ENCODE results near the gene RSPO4. TPM values are rescaled to one million over a fixed set of nuclear protein-coding genes. Genes with fewer than 3 reads are reported as not detected.

Gene RSPO4
- total RNA-seq, 4 donors from 2014 or later: 0.27 to 4.8 (median 0.65) TPM

DNA sequence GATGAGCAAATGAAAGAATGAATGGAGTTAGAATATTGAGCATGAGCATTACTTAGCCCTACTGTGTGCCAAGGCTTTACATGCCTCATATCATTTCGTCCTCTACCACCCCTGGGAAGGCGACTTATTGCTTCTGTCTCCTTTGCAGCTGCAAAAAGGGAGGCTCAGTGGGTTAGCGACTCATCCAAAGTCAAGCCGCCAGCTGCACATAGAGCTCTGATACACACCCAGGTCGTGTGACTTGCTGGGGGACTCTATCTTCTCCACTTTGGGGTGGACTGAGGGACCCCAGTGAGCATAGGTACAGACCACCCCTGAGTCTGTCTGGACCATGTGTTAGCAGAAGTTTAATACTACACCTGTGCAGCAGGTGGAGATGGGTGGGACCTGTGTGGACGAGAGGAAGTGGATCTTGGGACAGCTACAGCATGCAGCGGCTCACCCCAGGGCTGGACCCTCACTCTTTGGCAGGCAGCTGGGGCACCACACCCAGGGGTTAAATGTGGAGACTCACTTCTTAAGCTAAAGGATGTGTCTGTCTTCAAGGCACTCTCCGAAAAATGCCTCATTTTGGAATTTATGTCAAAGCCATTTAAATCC is 49.8 kb downstream of the RSPO4 start:
- Histone ChIP-seq H3K36me3 (no peaks in the 10 kb centered on the region), H3K4me1 (peaks cover 7 to 8% of the 10 kb centered on the region in 2 donors), H3K27ac (no peak overlapping the region), H3K4me3 (replicated peaks in 1 of 3) (no peak overlapping the region), H3K27me3 (no peaks in the 10 kb centered on the region), H3K9me3 (no peaks in the 10 kb centered on the region)
- WGBS, 2 donors: 87 to 89% methylated on average over 8 of the region's 8 CpGs
- intact Hi-C loops (cut with DNase I): loop anchor here (5.0 kb wide), 1 partner anchor 65 kb away; no protein-coding TSS in a partner anchor
- no peak for DNase-seq
- TF ChIP-seq POLR2A (IDR thresholded peaks at IDR 0.05): no peak
- no peak for TF ChIP-seq CTCF (IDR thresholded peaks at IDR 0.05)

GRCh38 chr20:951384-952169 is 50.5 kb downstream of the RSPO4 start:
- H3K4me1 ChIP-seq: peaks cover 1 to 4% of the 10 kb centered on the region in 2 donors
- no peaks in the 10 kb centered on the region for H3K9me3 ChIP-seq
- no peak overlapping the region for H3K4me3 ChIP-seq (replicated peaks in 1 of 3)
- WGBS, 2 donors: 86 to 87% methylated on average over 21 of the region's 21 CpGs
- H3K27me3 ChIP-seq: no peaks in the 10 kb centered on the region
- DNase-seq: no peak
- no peaks in the 10 kb centered on the region for H3K36me3 ChIP-seq
- H3K27ac ChIP-seq: no peak overlapping the region
- no peak for TF ChIP-seq POLR2A (IDR thresholded peaks at IDR 0.05)
- no peak for TF ChIP-seq CTCF (IDR thresholded peaks at IDR 0.05)
- intact Hi-C loops (cut with DNase I): loop anchor here (5.0 kb wide), 1 partner anchor 64 kb away; no protein-coding TSS in a partner anchor

GRCh38 chr20:949717-950116 is 52.4 kb downstream of the RSPO4 start:
- TF ChIP-seq POLR2A (IDR thresholded peaks at IDR 0.05) (no peak), CTCF (IDR thresholded peaks at IDR 0.05) (no peak)
- WGBS, 2 donors: 93 to 95% methylated on average over 6 to 7 of the region's 7 CpGs
- Histone ChIP-seq H3K27ac (no peak overlapping the region), H3K4me1 (no peaks in the 10 kb centered on the region), H3K9me3 (no peaks in the 10 kb centered on the region), H3K27me3 (no peaks in the 10 kb centered on the region), H3K4me3 (replicated peaks in 1 of 3) (no peak overlapping the region), H3K36me3 (no peaks in the 10 kb centered on the region)
- intact Hi-C loops (cut with DNase I): loop anchor here (5.0 kb wide), 1 partner anchor 62 kb away; no protein-coding TSS in a partner anchor
- DNase-seq: no peak

- Histone ChIP-seq H3K4me1 (no peaks in the 10 kb centered on the region), H3K9me3 (no peaks in the 10 kb centered on the region), H3K4me3 (replicated peaks in 1 of 3) (no peak overlapping the region), H3K27me3 (no peaks in the 10 kb centered on the region), H3K27ac (no peak overlapping the region), H3K36me3 (no peaks in the 10 kb centered on the region)
- no peak for DNase-seq
- intact Hi-C loops (cut with DNase I): no loop called here
- WGBS, 2 donors: 79 to 81% methylated on average over 8 of the region's 8 CpGs
- TF ChIP-seq POLR2A (IDR thresholded peaks at IDR 0.05): no peak
- TF ChIP-seq CTCF (IDR thresholded peaks at IDR 0.05): no peak
Measured at GRCh38 chr20:946826-947225, 55.3 kb downstream of the RSPO4 start.

DNA sequence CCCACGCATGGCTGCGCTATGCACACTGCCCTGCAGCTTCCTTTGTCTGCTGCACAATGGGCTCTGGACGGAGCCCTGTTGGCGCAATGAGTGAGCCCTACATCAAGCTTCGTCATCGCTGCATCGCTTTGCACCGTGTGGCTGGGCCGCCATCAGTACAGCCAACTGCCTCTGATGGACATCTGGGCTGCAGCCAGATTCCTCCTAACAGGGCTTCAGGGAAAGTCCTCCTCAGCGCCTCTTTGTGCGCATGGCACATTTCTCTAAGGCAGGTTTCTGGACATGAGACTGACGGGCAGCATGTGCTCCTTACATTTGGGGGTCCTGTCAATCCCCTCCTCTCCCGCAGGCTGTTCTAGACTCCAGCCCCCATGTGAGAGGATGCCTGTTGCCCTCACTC is 56.3 kb downstream of the RSPO4 start:
- no peak overlapping the region for H3K27ac ChIP-seq
- no peak for TF ChIP-seq POLR2A (IDR thresholded peaks at IDR 0.05)
- no peak for TF ChIP-seq CTCF (IDR thresholded peaks at IDR 0.05)
- 89 to 90% methylated on average over 13 of the region's 13 CpGs for WGBS, 2 donors

More for the DNA sequence above, 56.3 kb downstream of the RSPO4 start:
- no peak overlapping the region for H3K4me3 ChIP-seq (replicated peaks in 1 of 3)
- no peaks in the 10 kb centered on the region for H3K36me3 ChIP-seq
- H3K27me3 ChIP-seq: no peaks in the 10 kb centered on the region
- H3K9me3 ChIP-seq: no peaks in the 10 kb centered on the region
- intact Hi-C loops (cut with DNase I): no loop called here
- no peaks in the 10 kb centered on the region for H3K4me1 ChIP-seq
- DNase-seq: no peak
